ENCODE measurements around the gene SHC3.

The SHC3 gene

GRCh38 chr9:88996046-88996920 is 182.3 kb downstream of the SHC3 start:
- DNase-seq = no peak

GRCh38 chr9:88995627-88996026 is 183.0 kb downstream of the SHC3 start:
- DNase-seq = no peak

- no peak for DNase-seq
Measured at GRCh38 chr9:88995200-88995577, 183.4 kb downstream of the SHC3 start.

- no peak for DNase-seq
Measured at GRCh38 chr9:88994469-88995199, 184.0 kb downstream of the SHC3 start.

- no peak for DNase-seq
Measured at GRCh38 chr9:88993871-88994460, 184.7 kb downstream of the SHC3 start.

- no peak for DNase-seq
Measured at GRCh38 chr9:88993327-88993726, 185.3 kb downstream of the SHC3 start.

- DNase-seq = no peak
Measured at GRCh38 chr9:88992556-88992955, 186.1 kb downstream of the SHC3 start.

GRCh38 chr9:88991066-88992034 is 187.3 kb downstream of the SHC3 start, which contains the start of gene S1PR3:
Gene S1PR3 (plus strand): TSS chr9:88991468. CDS start chr9:89001201, 9,733 bp downstream.
- DNase-seq = no peak

GRCh38 chr9:88990729-88991065 is 187.9 kb downstream of the SHC3 start:
- no peak for DNase-seq

- DNase-seq = no peak
Measured at GRCh38 chr9:88990041-88990728, 188.4 kb downstream of the SHC3 start.

- no peak for DNase-seq
Measured at GRCh38 chr9:88988796-88989641, 189.6 kb downstream of the SHC3 start.

- DNase-seq = no peak
Measured at GRCh38 chr9:88987661-88988060, 191.0 kb downstream of the SHC3 start.

GRCh38 chr9:88986776-88987175 is 191.8 kb downstream of the SHC3 start:
- no peak for DNase-seq

GRCh38 chr9:88985616-88986015 is 193.0 kb downstream of the SHC3 start:
- no peak for DNase-seq

- no peak for DNase-seq
Measured at GRCh38 chr9:88984543-88984883, 194.1 kb downstream of the SHC3 start.

- DNase-seq = no peak
Measured at GRCh38 chr9:88983865-88984542, 194.6 kb downstream of the SHC3 start.

GRCh38 chr9:88980740-88981203 is 197.8 kb downstream of the SHC3 start:
- no peak for DNase-seq

GRCh38 chr9:88979791-88980190 is 198.8 kb downstream of the SHC3 start:
- no peak for DNase-seq

- no peak for DNase-seq
Measured at GRCh38 chr9:88979021-88979420, 199.6 kb downstream of the SHC3 start.

GRCh38 chr9:88978034-88978433 is 200.6 kb downstream of the SHC3 start:
- DNase-seq = no peak
